WTC11 (cell line): ENCODE measurements around the gene ARAP1. TPM values are rescaled to one million over a fixed set of nuclear protein-coding genes. Genes with fewer than 3 reads are reported as not detected.
A peak's percentile ranks its signal among the peaks of the same experiment; 100 is the strongest.

ENCODE experiments used
- ATAC-seq: fragments of 200-7000 bp; cut with Tn5 transposase; 2 replicates; pipeline ENCODE4 v1.10.0; 2021; ENCODE audit warnings: mild to moderate bottlenecking, moderate library complexity
- CTCF ChIA-PET: fragments of 300-600 bp; sonication (Branson Sonifier 250); formaldehyde crosslinking; loops from one replicate; lab custom pipeline; 2021; ENCODE audit warnings: antibody characterized with exemption; lab: Charles Lee
- POLR2A ChIA-PET: fragments of 350-600 bp; sonication (Branson Sonifier 250); formaldehyde crosslinking; loops from one replicate; lab custom pipeline; 2021; ENCODE audit warnings: antibody characterized with exemption; lab: Charles Lee
- DNase-seq: peaks from one replicate; pipeline ENCODE4 v3.0.0; 2021; ENCODE audit warnings: low spot score
- H3K27ac Mint-ChIP-seq: 2 replicates; pipeline ENCODE4 v1.8.0; 2021; ENCODE audit warnings: mixed read lengths
- H3K27me3 Mint-ChIP-seq: 2 replicates; pipeline ENCODE4 v1.8.0; 2021; ENCODE audit warnings: low read depth, mild to moderate bottlenecking, moderate library complexity, mixed read lengths
- H3K36me3 Mint-ChIP-seq: 2 replicates; pipeline ENCODE4 v1.8.0; 2021; ENCODE audit warnings: mixed read lengths
- H3K4me1 Mint-ChIP-seq: 2 replicates; pipeline ENCODE4 v1.8.0; 2022; ENCODE audit warnings: mixed read lengths
- H3K4me3 Mint-ChIP-seq: 2 replicates; pipeline ENCODE4 v1.8.0; 2021; ENCODE audit warnings: mild to moderate bottlenecking, moderate library complexity, mixed read lengths
- H3K9me3 Mint-ChIP-seq: 2 replicates; pipeline ENCODE4 v1.8.0; 2021; ENCODE audit warnings: mixed read lengths
- ATF1 ChIP-seq: sonication (generic); formaldehyde crosslinking; IDR thresholded peaks from 2 replicates; pipeline ENCODE4 v1.8.1; 2023; ENCODE audit warnings: mild to moderate bottlenecking, moderate library complexity, missing genetic modification reagents
- CREM ChIP-seq: sonication (generic); formaldehyde crosslinking; IDR thresholded peaks from 2 replicates; pipeline ENCODE4 v1.8.1; 2022; ENCODE audit warnings: mild to moderate bottlenecking, missing genetic modification reagents, moderate library complexity
- ERG ChIP-seq: fragments of 250-450 bp; sonication (Bioruptor Pico); IDR thresholded peaks from 2 replicates; pipeline ENCODE4 v1.8.0; 2021; ENCODE audit warnings: mild to moderate bottlenecking
- ESRRA ChIP-seq: sonication (generic); formaldehyde crosslinking; IDR thresholded peaks from 2 replicates; pipeline ENCODE4 v1.8.1; 2022; ENCODE audit warnings: mild to moderate bottlenecking, missing genetic modification reagents, borderline replicate concordance
- FOXJ3 ChIP-seq: sonication (generic); formaldehyde crosslinking; IDR thresholded peaks from 2 replicates; pipeline ENCODE4 v1.9.0; 2021; ENCODE audit warnings: missing genetic modification reagents, mild to moderate bottlenecking, borderline replicate concordance
- FOXK1 ChIP-seq: sonication (generic); formaldehyde crosslinking; IDR thresholded peaks from 2 replicates; pipeline ENCODE4 v1.8.0; 2022; ENCODE audit warnings: mild to moderate bottlenecking, moderate library complexity, missing genetic modification reagents
- JUN ChIP-seq: sonication (generic); formaldehyde crosslinking; IDR thresholded peaks from 2 replicates; pipeline ENCODE4 v1.8.0; 2023; ENCODE audit warnings: mild to moderate bottlenecking, missing genetic modification reagents
- NFE2L1 ChIP-seq: sonication (generic); formaldehyde crosslinking; IDR thresholded peaks from 2 replicates; pipeline ENCODE4 v1.8.1; 2023; ENCODE audit warnings: missing genetic modification reagents
- NFYB ChIP-seq: sonication (generic); formaldehyde crosslinking; conservative IDR thresholded peaks from 2 replicates; pipeline ENCODE4 v1.8.0; 2022; ENCODE audit warnings: low read depth, missing genetic modification reagents
- OVOL2 ChIP-seq: fragments of 250-450 bp; sonication (Bioruptor Pico); IDR thresholded peaks from 2 replicates; pipeline ENCODE4 v1.9.0; 2021; ENCODE audit warnings: mild to moderate bottlenecking, borderline replicate concordance
- PREB ChIP-seq: sonication (generic); formaldehyde crosslinking; IDR thresholded peaks from 2 replicates; pipeline ENCODE4 v1.8.1; 2022; ENCODE audit warnings: mild to moderate bottlenecking, missing genetic modification reagents, moderate library complexity, borderline replicate concordance
- RELA ChIP-seq: sonication (generic); formaldehyde crosslinking; IDR thresholded peaks from 2 replicates; pipeline ENCODE4 v1.8.1; 2022; ENCODE audit warnings: missing genetic modification reagents, mild to moderate bottlenecking, borderline replicate concordance
- TEAD1 ChIP-seq: sonication (generic); formaldehyde crosslinking; IDR thresholded peaks from 2 replicates; pipeline ENCODE4 v1.8.0; 2022; ENCODE audit warnings: mild to moderate bottlenecking, missing genetic modification reagents
- TEAD4 ChIP-seq: sonication (generic); formaldehyde crosslinking; IDR thresholded peaks from 2 replicates; pipeline ENCODE4 v1.8.0; 2022; ENCODE audit warnings: mild to moderate bottlenecking, missing genetic modification reagents
- TP53 ChIP-seq: sonication (generic); formaldehyde crosslinking; IDR thresholded peaks from 2 replicates; pipeline ENCODE4 v1.8.1; 2023; ENCODE audit warnings: mild to moderate bottlenecking, missing genetic modification reagents
- ZBTB21 ChIP-seq: sonication (generic); formaldehyde crosslinking; IDR thresholded peaks from 2 replicates; pipeline ENCODE4 v1.8.1; 2023; ENCODE audit warnings: mild to moderate bottlenecking, missing genetic modification reagents, borderline replicate concordance
- ZNF232 ChIP-seq: sonication (generic); formaldehyde crosslinking; IDR thresholded peaks from 2 replicates; pipeline ENCODE4 v1.8.0; 2022; ENCODE audit warnings: mild to moderate bottlenecking, missing genetic modification reagents
- ZNF317 ChIP-seq: sonication (generic); formaldehyde crosslinking; IDR thresholded peaks from 2 replicates; pipeline ENCODE4 v1.8.1; 2023; ENCODE audit warnings: low read depth, mild to moderate bottlenecking, moderate library complexity, missing genetic modification reagents, borderline replicate concordance
- total RNA-seq: library from RNA; stranded (reverse); gene quantifications from 3 replicates; pipeline ENCODE4 v1.2.3, GENCODE V29; 2021
- TF ChIP-seq, protein P1 (sequence below): sonication (generic); formaldehyde crosslinking; IDR thresholded peaks from 2 replicates; pipeline ENCODE4 v1.8.1; 2022; ENCODE audit warnings: missing genetic modification reagents, borderline replicate concordance
- TF ChIP-seq, protein P2 (sequence below): sonication (generic); formaldehyde crosslinking; IDR thresholded peaks from 2 replicates; pipeline ENCODE4 v1.8.1; 2022; ENCODE audit warnings: low read depth, missing genetic modification reagents, borderline replicate concordance
- TF ChIP-seq, protein P3 (sequence below): sonication (generic); formaldehyde crosslinking; IDR thresholded peaks from 2 replicates; pipeline ENCODE4 v1.8.0; 2023; ENCODE audit warnings: mild to moderate bottlenecking, missing genetic modification reagents
- TF ChIP-seq, protein P4 (sequence below): sonication (generic); formaldehyde crosslinking; IDR thresholded peaks from 2 replicates; pipeline ENCODE4 v1.8.1; 2022; ENCODE audit warnings: mild to moderate bottlenecking, moderate library complexity, missing genetic modification reagents

Gene ARAP1
- total RNA-seq, 1 experiment from 2014 or later, result 98.8 TPM

- no peaks in the 10 kb centered on the region for H3K36me3 Mint-ChIP-seq
- ChIA-PET CTCF (interaction anchor here (0.8 to 3.6 kb wide), 4 partner anchors 9 to 172 kb away, joined by 3 to 42 read pairs (median 14); partner anchors contain the start of gene STARD10), POLR2A (no interaction called here)
- H3K4me3 Mint-ChIP-seq, result peak overlapping the region; percentile 70
- ATAC-seq, result peak; percentile 11
- no peak overlapping the region for H3K27ac Mint-ChIP-seq
- DNase-seq, result no peak
- TF ChIP-seq RELA (no peak), FOXJ3 (no peak), NFYB (CRISPR knock-in tag) (no peak), FOXK1 (CRISPR knock-in tag) (no peak), JUN (no peak), ZBTB21 (CRISPR knock-in tag) (no peak), PREB (CRISPR knock-in tag) (no peak), NFE2L1 (CRISPR knock-in tag) (no peak), ERG (CRISPR knock-in tag) (no peak), ZNF232 (CRISPR knock-in tag) (no peak), ZNF317 (CRISPR knock-in tag) (no peak), OVOL2 (CRISPR knock-in tag) (no peak)
- TF ChIP-seq, protein P1, sequence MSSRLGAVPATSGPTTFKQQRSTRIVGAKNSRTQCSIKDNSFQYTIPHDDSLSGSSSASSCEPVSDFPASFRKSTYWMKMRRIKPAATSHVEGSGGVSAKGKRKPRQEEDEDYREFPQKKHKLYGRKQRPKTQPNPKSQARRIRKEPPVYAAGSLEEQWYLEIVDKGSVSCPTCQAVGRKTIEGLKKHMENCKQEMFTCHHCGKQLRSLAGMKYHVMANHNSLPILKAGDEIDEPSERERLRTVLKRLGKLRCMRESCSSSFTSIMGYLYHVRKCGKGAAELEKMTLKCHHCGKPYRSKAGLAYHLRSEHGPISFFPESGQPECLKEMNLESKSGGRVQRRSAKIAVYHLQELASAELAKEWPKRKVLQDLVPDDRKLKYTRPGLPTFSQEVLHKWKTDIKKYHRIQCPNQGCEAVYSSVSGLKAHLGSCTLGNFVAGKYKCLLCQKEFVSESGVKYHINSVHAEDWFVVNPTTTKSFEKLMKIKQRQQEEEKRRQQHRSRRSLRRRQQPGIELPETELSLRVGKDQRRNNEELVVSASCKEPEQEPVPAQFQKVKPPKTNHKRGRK, result no peak
- H3K27me3 Mint-ChIP-seq, result peaks cover 7% of the 10 kb centered on the region
- H3K4me1 Mint-ChIP-seq, result peaks cover 25% of the 10 kb centered on the region
- H3K9me3 Mint-ChIP-seq, result no peaks in the 10 kb centered on the region
Observed at GRCh38 chr11:72780296-72781062, 28.3 kb upstream of the ARAP1 start.

DNA sequence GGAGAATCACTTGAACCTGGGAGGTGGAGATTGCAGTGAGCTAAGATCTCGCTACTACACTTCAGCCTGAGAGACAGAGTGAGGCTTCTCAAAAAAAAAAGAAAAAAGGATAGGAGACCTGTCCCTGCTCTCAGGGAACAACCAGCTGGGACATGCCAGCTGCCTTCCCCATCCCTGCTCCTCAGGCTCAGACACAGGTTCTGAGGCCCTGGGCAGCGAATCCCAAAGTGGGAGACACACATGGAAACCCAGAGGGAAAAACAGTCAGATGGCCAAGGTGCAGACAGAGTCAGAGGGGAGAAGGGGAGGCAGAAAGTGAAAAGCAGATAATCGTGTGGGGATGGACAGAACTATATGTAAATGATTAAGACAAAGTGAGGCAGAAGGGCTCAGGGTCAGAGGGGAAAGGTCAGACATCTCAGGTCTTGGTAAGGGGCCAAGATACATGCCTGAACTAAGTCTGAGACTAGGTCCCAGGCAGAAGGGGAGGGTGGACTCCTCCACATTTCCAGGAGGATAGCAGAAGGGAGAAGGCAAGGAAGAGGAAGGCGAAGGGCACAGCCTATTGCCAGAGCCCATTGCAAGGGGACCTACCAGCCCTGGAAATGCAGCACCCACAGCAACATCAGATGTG is 27.4 kb upstream of the ARAP1 start:
- no peaks in the 10 kb centered on the region for H3K36me3 Mint-ChIP-seq
- CTCF ChIA-PET, result interaction anchor here (1.3 to 3.6 kb wide), 4 partner anchors 8 to 14 kb away, joined by 3 to 42 read pairs (median 10); partner anchors contain the start of gene STARD10
- ATAC-seq (no peak), DNase-seq (no peak)
- peaks cover 25% of the 10 kb centered on the region for H3K4me1 Mint-ChIP-seq
- H3K27me3 Mint-ChIP-seq, result peaks cover 7% of the 10 kb centered on the region
- no peaks in the 10 kb centered on the region for H3K9me3 Mint-ChIP-seq
- POLR2A ChIA-PET, result interaction anchor here (0.5 kb wide), 1 partner anchor 63 kb away, joined by 3 read pairs; no protein-coding TSS in a partner anchor
- TF ChIP-seq, protein P2, sequence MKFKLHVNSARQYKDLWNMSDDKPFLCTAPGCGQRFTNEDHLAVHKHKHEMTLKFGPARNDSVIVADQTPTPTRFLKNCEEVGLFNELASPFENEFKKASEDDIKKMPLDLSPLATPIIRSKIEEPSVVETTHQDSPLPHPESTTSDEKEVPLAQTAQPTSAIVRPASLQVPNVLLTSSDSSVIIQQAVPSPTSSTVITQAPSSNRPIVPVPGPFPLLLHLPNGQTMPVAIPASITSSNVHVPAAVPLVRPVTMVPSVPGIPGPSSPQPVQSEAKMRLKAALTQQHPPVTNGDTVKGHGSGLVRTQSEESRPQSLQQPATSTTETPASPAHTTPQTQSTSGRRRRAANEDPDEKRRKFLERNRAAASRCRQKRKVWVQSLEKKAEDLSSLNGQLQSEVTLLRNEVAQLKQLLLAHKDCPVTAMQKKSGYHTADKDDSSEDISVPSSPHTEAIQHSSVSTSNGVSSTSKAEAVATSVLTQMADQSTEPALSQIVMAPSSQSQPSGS (CRISPR knock-in tag), result no peak
- TF ChIP-seq ESRRA (CRISPR knock-in tag) (no peak), ATF1 (CRISPR knock-in tag) (no peak), FOXK1 (CRISPR knock-in tag) (no peak), JUN (no peak), TEAD4 (CRISPR knock-in tag) (no peak), TEAD1 (CRISPR knock-in tag) (no peak), NFE2L1 (CRISPR knock-in tag) (no peak), CREM (CRISPR knock-in tag) (no peak), TP53 (CRISPR knock-in tag) (no peak)
- TF ChIP-seq, protein P3, sequence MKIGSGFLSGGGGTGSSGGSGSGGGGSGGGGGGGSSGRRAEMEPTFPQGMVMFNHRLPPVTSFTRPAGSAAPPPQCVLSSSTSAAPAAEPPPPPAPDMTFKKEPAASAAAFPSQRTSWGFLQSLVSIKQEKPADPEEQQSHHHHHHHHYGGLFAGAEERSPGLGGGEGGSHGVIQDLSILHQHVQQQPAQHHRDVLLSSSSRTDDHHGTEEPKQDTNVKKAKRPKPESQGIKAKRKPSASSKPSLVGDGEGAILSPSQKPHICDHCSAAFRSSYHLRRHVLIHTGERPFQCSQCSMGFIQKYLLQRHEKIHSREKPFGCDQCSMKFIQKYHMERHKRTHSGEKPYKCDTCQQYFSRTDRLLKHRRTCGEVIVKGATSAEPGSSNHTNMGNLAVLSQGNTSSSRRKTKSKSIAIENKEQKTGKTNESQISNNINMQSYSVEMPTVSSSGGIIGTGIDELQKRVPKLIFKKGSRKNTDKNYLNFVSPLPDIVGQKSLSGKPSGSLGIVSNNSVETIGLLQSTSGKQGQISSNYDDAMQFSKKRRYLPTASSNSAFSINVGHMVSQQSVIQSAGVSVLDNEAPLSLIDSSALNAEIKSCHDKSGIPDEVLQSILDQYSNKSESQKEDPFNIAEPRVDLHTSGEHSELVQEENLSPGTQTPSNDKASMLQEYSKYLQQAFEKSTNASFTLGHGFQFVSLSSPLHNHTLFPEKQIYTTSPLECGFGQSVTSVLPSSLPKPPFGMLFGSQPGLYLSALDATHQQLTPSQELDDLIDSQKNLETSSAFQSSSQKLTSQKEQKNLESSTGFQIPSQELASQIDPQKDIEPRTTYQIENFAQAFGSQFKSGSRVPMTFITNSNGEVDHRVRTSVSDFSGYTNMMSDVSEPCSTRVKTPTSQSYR (CRISPR knock-in tag), result no peak
- TF ChIP-seq, protein P4, sequence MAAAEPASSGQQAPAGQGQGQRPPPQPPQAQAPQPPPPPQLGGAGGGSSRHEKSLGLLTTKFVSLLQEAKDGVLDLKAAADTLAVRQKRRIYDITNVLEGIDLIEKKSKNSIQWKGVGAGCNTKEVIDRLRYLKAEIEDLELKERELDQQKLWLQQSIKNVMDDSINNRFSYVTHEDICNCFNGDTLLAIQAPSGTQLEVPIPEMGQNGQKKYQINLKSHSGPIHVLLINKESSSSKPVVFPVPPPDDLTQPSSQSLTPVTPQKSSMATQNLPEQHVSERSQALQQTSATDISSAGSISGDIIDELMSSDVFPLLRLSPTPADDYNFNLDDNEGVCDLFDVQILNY (CRISPR knock-in tag), result no peak
- peak overlapping the region; percentile 50 for H3K4me3 Mint-ChIP-seq
- no peak overlapping the region for H3K27ac Mint-ChIP-seq
